IPS-NIHi7 (cell line): ENCODE data around the gene PDK1.

Experiments used
- DNase-seq: peaks from one replicate; pipeline ENCODE4 v3.0.0; 2012; ENCODE audit warnings: mixed read lengths; ENCODE audit errors: extremely low spot score

The PDK1 gene

GRCh38 chr2:172642301-172643020, 86.6 kb downstream of the PDK1 start:
- no peak for DNase-seq

GRCh38 chr2:172643142-172643541, 87.3 kb downstream of the PDK1 start:
- no peak for DNase-seq

- no peak for DNase-seq
Observed at GRCh38 chr2:172647439-172647838, 91.5 kb downstream of the PDK1 start.

GRCh38 chr2:172655091-172655837, 99.4 kb downstream of the PDK1 start:
- DNase-seq: no peak

- DNase-seq: no peak
Observed at GRCh38 chr2:172655838-172656573, 100.1 kb downstream of the PDK1 start.
